Astrocyte of the cerebellum (primary cell): Measurements from ENCODE around the gene ZNF610.
A peak's percentile ranks its signal among the peaks of the same experiment; 100 is the strongest.
"Not testable (repeated sequence)": the region's sequence is repeated elsewhere in the genome, so short reads cannot be mapped to it uniquely, and the experiment has no call there.

Experiments used
- DNase-seq: peaks from one replicate; pipeline ENCODE4 v3.0.0-alpha.2; 2011; ENCODE audit warnings: low read depth
- H3K4me3 ChIP-seq: 2 replicates; pipeline ENCODE4 v1.5.1; 2011; ENCODE audit warnings: mild to moderate bottlenecking, low read depth, low read length, moderate library complexity
- CTCF ChIP-seq: IDR thresholded peaks from 2 replicates; pipeline ENCODE4 v1.5.1; 2012; ENCODE audit warnings: low read length, low read depth, moderate library complexity, mild to moderate bottlenecking; ENCODE audit errors: missing control alignments
- in situ Hi-C: cut with HindIII; loops from 2 replicates; pipeline ENCODE4 v1.10.0; 2017; ENCODE audit warnings: low sequenced_read_pairs

ZNF610 gene

GRCh38 chr19:52336117-52336790 lies at the start of gene ZNF610:
Gene ZNF610 (plus strand): TSS chr19:52336243. CDS start chr19:52349173, 12,930 bp downstream.
- DNase-seq: peak; percentile 44
- in situ Hi-C loops: no loop called here
- H3K4me3 ChIP-seq: peak within 1 kb of the TSS; percentile 87
- TF ChIP-seq CTCF: no peak

DNA sequence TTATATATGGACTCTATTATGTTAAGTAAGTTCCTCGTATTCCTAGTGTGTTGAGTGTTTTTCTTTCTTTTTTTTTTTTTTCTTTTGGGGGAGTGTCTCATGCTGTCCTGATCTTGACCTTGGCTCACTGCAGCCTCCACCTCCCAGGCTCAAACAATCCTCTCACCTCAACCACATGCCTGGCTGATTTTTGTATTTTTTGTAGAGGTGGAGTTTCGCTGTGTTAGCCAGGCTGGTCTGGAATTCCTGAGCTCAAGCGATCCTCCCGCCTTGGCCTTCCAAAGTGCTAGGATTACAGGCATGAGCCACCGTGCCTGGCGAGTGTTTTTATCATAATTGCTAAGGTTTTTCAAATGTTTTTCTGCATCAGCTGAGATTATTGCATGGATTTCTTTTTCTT lies 49.8 kb upstream of the ZNF610 start:
- no peak for DNase-seq
- in situ Hi-C loops: loop anchor here (5.0 kb wide), 1 partner anchor 96 kb away; no protein-coding TSS in a partner anchor
- TF ChIP-seq CTCF: no peak
- no peak overlapping the region for H3K4me3 ChIP-seq

DNA sequence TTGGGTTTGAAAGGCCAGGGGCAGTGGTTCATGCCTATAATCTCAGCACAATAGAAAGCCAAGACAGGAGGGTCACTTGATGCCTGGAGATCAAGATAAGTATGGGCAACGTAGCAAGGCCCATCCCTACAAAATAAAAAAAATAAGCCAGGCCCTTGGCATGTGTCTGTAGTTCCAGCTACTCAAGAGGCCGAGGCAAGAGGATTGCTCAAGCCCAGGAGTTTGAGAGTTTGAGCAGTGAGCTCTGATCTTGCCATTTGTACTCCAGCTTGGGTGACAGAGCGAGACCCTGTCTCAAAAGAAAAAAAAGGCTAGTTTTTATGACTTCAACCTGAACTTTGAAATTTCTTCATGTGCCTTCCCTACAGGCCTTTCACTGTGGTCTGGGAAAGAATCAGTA lies 44.3 kb upstream of the ZNF610 start:
- TF ChIP-seq CTCF: no peak
- in situ Hi-C loops: no loop called here
- no peak overlapping the region for H3K4me3 ChIP-seq
- no peak for DNase-seq

- DNase-seq, in situ Hi-C loops, H3K4me3 ChIP-seq: not testable (repeated sequence)
Measured at GRCh38 chr19:52292946-52293345, 43.1 kb upstream of the ZNF610 start.

DNA sequence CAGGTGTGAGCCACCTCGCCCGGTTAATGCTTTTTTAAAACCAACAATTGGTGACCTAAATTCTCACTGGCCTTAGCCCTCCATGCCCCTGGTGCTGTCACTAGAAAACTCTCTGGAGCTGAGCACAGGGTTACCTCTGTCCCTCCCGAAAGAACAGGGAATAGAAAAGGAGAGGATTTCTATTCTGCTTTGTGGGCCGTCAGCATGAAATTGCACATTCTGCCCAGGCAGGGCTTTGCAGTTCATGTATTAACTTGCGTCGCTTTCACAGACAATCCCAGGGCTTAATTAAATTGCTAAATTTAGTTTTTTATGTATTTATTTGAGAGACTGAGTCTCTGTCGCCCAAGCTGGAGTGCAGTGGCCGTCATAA lies 39.7 kb upstream of the ZNF610 start:
- TF ChIP-seq CTCF: no peak
- no peak for DNase-seq
- in situ Hi-C loops: no loop called here

GRCh38 chr19:52296773-52297600 lies 39.1 kb upstream of the ZNF610 start, which contains the start of gene ZNF480:
Gene ZNF480 (plus strand): TSS chr19:52297169. CDS start chr19:52300413, 3,244 bp downstream.
- peak; percentile 19 for TF ChIP-seq CTCF
- in situ Hi-C loops: no loop called here
- DNase-seq: peak; percentile 36

More for the DNA sequence above, 39.7 kb upstream of the ZNF610 start:
- H3K4me3 ChIP-seq: peak overlapping the region; percentile 93

More at GRCh38 chr19:52296773-52297600, 39.1 kb upstream of the ZNF610 start, which contains the start of gene ZNF480:
- H3K4me3 ChIP-seq: peak within 1 kb of the TSS; percentile 93
